ENCODE measurements around the gene TEX28.

DNA sequence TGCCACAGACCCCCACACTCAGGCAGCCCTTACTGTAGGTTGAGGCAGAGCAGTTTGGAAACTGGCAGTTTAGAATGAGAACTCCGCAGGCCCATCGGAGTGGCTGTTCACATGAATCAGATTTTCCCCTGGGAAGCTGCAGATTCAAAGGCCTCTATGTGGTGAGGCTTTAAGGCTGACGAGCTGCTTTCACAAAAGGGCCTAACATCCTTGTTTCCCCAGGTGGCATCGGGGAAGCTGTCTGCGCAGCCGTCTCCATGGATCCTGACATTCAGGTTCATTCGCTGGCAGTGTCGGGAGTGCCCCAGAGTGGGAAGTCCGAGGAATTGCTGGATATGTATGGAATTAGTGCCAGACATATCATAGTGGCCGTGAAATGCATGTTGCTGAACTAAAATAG is 34.4 kb upstream of the TEX28 start:
- TF ChIP-seq, protein P1, sequence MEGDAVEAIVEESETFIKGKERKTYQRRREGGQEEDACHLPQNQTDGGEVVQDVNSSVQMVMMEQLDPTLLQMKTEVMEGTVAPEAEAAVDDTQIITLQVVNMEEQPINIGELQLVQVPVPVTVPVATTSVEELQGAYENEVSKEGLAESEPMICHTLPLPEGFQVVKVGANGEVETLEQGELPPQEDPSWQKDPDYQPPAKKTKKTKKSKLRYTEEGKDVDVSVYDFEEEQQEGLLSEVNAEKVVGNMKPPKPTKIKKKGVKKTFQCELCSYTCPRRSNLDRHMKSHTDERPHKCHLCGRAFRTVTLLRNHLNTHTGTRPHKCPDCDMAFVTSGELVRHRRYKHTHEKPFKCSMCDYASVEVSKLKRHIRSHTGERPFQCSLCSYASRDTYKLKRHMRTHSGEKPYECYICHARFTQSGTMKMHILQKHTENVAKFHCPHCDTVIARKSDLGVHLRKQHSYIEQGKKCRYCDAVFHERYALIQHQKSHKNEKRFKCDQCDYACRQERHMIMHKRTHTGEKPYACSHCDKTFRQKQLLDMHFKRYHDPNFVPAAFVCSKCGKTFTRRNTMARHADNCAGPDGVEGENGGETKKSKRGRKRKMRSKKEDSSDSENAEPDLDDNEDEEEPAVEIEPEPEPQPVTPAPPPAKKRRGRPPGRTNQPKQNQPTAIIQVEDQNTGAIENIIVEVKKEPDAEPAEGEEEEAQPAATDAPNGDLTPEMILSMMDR (IDR thresholded peaks at IDR 0.05; ENCODE audit: insufficient read depth, low read length, poor library complexity, severe bottlenecking), result no peak
- no peak for TF ChIP-seq EZH2phosphoT487 (conservative IDR thresholded peaks at IDR 0.05; ENCODE audit: low read length)
